ENCODE results near the gene MAPKAPK5.

The MAPKAPK5 gene

DNA sequence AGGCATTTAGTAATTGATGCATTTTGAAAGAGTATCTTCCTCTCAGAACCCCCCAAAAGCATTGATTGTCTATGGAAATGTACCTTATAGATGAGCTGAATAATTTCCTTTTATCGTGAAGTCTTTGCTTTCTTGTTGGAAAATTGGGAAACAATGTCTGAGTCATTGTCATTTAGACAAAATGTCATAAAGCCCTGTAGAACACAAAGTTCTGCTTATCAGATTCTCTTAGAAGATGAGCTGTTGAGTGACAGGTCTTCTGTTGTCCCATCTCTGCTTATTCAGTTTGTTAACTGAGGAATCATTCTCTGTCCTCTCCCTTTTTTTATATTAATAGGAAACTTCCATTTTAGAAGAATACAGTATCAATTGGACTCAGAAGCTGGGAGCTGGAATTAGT, 22.9 kb downstream of the MAPKAPK5 start:
- TF ChIP-seq, protein P1, sequence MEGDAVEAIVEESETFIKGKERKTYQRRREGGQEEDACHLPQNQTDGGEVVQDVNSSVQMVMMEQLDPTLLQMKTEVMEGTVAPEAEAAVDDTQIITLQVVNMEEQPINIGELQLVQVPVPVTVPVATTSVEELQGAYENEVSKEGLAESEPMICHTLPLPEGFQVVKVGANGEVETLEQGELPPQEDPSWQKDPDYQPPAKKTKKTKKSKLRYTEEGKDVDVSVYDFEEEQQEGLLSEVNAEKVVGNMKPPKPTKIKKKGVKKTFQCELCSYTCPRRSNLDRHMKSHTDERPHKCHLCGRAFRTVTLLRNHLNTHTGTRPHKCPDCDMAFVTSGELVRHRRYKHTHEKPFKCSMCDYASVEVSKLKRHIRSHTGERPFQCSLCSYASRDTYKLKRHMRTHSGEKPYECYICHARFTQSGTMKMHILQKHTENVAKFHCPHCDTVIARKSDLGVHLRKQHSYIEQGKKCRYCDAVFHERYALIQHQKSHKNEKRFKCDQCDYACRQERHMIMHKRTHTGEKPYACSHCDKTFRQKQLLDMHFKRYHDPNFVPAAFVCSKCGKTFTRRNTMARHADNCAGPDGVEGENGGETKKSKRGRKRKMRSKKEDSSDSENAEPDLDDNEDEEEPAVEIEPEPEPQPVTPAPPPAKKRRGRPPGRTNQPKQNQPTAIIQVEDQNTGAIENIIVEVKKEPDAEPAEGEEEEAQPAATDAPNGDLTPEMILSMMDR (IDR thresholded peaks at IDR 0.05; ENCODE audit: extremely low read depth, insufficient read depth, missing control alignments) = no peak
- no peak for DNase-seq (ENCODE audit: low spot score)
- in situ Hi-C loops (cut with MboI; ENCODE audit: low pct_unique_long_range_greater_than_20kb, low sequenced_read_pairs, unreplicated experiment) = no loop called here

DNA sequence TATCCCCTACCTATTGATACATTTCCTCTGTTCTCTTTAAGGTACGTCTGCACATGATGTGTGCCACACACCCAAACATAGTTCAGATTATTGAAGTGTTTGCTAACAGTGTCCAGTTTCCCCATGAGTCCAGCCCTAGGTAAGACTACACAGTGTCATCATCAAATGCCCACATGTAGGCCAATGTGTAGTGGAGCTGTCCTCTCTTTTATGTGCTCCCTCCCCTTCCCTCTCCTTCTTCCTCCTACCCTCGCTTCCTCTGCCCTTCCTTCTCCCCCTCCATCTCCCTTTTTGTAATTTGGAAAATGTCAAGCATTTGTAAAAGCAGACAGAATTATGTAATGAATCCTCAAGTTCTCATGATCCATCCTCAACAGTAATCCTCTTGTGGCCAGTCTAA, 25.5 kb downstream of the MAPKAPK5 start:
- TF ChIP-seq, protein P1 (IDR thresholded peaks at IDR 0.05; ENCODE audit: extremely low read depth, insufficient read depth, missing control alignments) = no peak
- in situ Hi-C loops (cut with MboI; ENCODE audit: low pct_unique_long_range_greater_than_20kb, low sequenced_read_pairs, unreplicated experiment) = no loop called here
- DNase-seq (ENCODE audit: low spot score) = no peak

DNA sequence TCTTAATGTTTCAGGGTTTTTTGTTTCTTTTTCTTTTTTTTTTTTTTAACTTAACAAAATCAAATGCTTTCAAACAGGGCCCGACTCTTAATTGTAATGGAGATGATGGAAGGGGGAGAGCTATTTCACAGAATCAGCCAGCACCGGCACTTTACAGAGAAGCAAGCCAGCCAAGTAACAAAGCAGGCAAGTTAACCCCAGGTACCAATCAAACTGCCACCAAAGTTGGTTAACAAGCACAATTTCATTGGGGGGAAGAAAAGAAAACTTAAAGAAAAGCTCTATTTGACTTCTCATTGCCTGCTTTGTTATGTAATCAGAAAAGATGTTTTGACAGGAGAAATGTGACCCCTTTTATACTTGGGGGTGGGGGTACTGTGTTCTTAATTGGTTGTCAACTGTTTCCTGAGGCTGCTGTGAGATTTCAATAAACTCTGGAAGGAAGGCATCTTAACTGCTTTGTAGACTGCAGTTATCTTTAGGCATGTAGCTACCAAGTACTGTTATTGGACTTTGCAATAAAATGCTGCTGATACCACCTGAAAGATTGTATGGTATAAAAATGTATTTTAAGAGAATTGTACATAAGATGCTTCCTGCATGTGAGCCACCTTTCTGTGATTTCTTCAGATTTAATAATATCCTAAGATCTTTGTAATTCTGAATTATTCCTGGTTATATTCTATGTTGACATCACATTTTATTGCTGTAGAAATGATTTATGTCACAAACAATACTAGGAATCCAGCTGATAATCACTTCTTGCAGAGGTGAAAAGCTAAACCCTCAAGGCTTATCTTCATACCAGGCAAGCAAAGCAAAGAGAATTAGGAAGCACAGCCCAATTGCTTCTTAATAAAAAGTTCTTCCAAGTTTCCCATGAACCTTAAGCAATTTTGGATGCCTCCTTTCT, 26.9 kb downstream of the MAPKAPK5 start:
- in situ Hi-C loops (cut with MboI; ENCODE audit: low pct_unique_long_range_greater_than_20kb, low sequenced_read_pairs, unreplicated experiment) = no loop called here
- TF ChIP-seq, protein P1 (IDR thresholded peaks at IDR 0.05; ENCODE audit: extremely low read depth, insufficient read depth, missing control alignments) = no peak
- DNase-seq (ENCODE audit: low spot score) = no peak

DNA sequence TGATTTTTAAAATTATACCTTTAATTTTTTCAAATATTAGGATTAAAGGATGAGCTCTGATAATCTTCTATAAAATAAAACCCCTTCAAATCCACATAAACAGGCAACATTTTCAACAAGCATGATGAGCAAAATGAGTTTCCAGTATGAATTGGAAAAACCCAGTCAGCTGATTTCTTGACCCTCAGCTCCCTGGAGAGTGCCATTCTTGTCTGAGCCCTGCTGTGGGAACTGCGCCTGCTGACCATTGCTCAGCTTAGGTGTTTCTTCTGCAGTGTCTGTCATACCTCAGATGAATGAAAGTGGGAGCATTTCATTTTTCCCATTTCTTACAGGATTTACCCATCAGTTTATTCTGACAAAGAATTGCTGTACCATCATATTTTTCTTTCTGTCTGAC, 27.6 kb downstream of the MAPKAPK5 start:
- in situ Hi-C loops (cut with MboI; ENCODE audit: low pct_unique_long_range_greater_than_20kb, low sequenced_read_pairs, unreplicated experiment) = no loop called here
- no peak for DNase-seq (ENCODE audit: low spot score)
- TF ChIP-seq, protein P1 (IDR thresholded peaks at IDR 0.05; ENCODE audit: extremely low read depth, insufficient read depth, missing control alignments) = no peak

DNA sequence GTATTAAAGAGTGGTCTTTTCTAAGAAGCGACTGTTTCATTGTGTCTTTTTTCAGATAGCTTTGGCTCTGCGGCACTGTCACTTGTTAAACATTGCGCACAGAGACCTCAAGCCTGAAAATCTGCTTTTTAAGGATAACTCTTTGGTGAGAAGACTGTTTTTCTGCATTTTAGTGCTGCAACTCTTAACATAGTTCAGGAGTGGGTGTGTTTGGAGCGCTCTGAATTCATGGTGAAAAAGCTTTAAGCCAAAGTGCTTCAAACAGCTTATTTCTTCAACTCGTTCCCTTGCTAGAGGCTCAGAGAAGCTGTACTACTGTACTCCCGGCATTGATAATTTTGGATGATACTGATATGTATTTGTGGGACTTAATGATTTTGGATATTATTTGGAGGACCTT, 28.2 kb downstream of the MAPKAPK5 start:
- in situ Hi-C loops (cut with MboI; ENCODE audit: low pct_unique_long_range_greater_than_20kb, low sequenced_read_pairs, unreplicated experiment) = no loop called here
- DNase-seq (ENCODE audit: low spot score) = no peak
- TF ChIP-seq, protein P1 (IDR thresholded peaks at IDR 0.05; ENCODE audit: extremely low read depth, insufficient read depth, missing control alignments) = no peak

DNA sequence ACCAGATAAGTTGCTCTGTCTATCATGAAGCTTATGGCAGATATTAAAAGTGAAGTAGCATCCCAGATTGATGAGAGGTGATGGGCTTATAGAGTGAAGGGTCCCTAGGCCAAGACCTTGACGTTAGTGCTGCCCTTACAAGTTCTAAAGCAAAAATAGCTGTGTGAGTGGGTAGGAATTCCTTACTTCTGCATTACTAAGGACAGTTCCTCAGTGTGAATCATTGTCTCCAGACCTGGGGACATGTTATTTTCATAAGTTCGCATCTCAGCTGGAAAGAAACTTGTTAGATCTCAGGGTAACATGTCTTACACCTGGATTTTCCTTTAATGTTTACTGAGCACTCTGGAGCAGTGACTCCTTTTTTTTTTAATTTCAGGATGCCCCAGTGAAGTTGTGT, 28.7 kb downstream of the MAPKAPK5 start:
- in situ Hi-C loops (cut with MboI; ENCODE audit: low pct_unique_long_range_greater_than_20kb, low sequenced_read_pairs, unreplicated experiment) = no loop called here
- no peak for DNase-seq (ENCODE audit: low spot score)
- TF ChIP-seq, protein P1 (IDR thresholded peaks at IDR 0.05; ENCODE audit: extremely low read depth, insufficient read depth, missing control alignments) = no peak

All from GM13977 (cell line).